Vagina (tissue), 2 donors: ENCODE measurements around the gene ASCL2. TPM values are rescaled to one million over a fixed set of nuclear protein-coding genes. Genes with fewer than 3 reads are reported as not detected.
A peak's percentile ranks its signal among the peaks of the same experiment; 100 is the strongest.

Source experiments
- DNase-seq, 2 donors: peaks; one replicate each; pipeline ENCODE4 v3.0.0-alpha.2; 2017; ENCODE audit errors: extremely low spot score in 2 of 2
- H3K27ac ChIP-seq: fragments of 200-600 bp; sonication (generic); one replicate; pipeline ENCODE4 v1.5.1; 2019
- H3K27me3 ChIP-seq: fragments of 200-600 bp; sonication (generic); one replicate; pipeline ENCODE4 v1.5.1; 2019
- H3K36me3 ChIP-seq, 2 donors: fragments of 200-600 bp; sonication (generic); one replicate each; pipeline ENCODE4 v1.5.1; 2017 to 2019
- H3K4me1 ChIP-seq: fragments of 200-600 bp; sonication (generic); one replicate; pipeline ENCODE4 v1.5.1; 2019
- H3K4me3 ChIP-seq, 2 donors: fragments of 200-600 bp; sonication (generic); 1 replicate in 1 of 2; 2 replicates in 1 of 2; pipeline ENCODE4 v1.5.1; 2016 to 2019
- H3K9me3 ChIP-seq: fragments of 200-600 bp; sonication (generic); one replicate; pipeline ENCODE4 v1.5.1; 2019
- POLR2A ChIP-seq, 2 donors: fragments of 450-650 bp; IDR thresholded peaks; one replicate each; pipeline ENCODE4 v1.6.1; 2017; ENCODE audit warnings: antibody characterized with exemption in 2 of 2, mild to moderate bottlenecking in 2 of 2, moderate library complexity in 2 of 2
- POLR2AphosphoS5 ChIP-seq, 2 donors: sonication (generic); formaldehyde crosslinking; IDR thresholded peaks; one replicate each; pipeline ENCODE4 v1.9.0; 2017; ENCODE audit warnings: antibody characterized with exemption in 2 of 2, mild to moderate bottlenecking in 2 of 2, low read depth in 1 of 2; ENCODE audit not compliant: insufficient read depth in 1 of 2
- intact Hi-C: fragments of 100-400 bp; cut with DNase I; formaldehyde crosslinking; loops from one replicate; pipeline ENCODE4 v1.15.1; 2023
- total RNA-seq: library from RNA; depleted of rRNA; stranded (reverse); fragments of >200 nt; gene quantifications from one replicate; pipeline ENCODE4 v1.2.3, GENCODE V29; 2016
- TF ChIP-seq, protein P1 (sequence below), 3 experiments: fragments of 450-650 bp in 2 of 3; fragments of 200-600 bp in 1 of 3; sonication (generic) in 1 of 3; IDR thresholded peaks; one replicate each; pipeline ENCODE4 v1.5.1; 2017 to 2019; ENCODE audit warnings: antibody characterized with exemption in 3 of 3, mild to moderate bottlenecking in 2 of 3, moderate library complexity in 2 of 3

ASCL2 gene
- total RNA-seq, 1 donor from 2014 or later = 3.7 TPM

DNA sequence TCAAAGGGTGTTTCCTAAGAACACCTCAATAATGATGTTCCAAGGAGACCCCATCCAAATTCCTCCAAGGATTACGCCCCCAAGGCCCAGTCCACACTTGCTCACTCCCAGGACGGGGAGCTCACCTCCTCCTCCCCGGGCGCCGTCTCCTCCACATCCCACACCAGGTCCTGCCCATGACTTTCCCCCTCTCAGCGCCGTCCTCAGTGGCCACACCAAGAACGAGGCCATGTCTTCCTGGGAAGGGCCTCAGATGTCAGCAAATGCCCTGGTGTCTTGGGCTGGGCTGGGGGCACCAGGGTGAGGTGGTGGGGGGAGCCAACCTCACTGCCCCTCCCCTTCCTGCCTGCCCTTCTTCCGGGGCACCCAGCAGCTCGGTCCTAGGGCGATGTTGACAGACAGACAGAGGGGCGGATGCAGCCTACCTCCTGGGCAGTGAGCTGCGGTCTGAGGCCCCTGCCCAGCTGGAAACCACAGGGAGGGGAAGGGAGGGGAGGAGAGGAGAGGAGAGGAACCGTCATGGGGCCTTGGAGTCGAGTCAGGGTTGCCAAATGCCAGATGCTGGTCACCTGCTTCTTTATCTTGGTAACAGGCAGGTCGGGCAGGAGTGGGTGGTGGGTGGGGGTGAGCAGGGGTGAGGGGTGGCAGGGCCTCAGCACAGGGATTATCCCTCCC, 31.4 kb upstream of the ASCL2 start, which contains the start of the genes C11orf21 and TSPAN32:
Gene C11orf21 (minus strand): TSS at position 288 of the 675 bp plus-strand sequence. CDS start 110 bp downstream, at position 178.
Gene TSPAN32 (plus strand): TSS at position 383 of the 675 bp plus-strand sequence. CDS start 137 bp downstream, at position 520.
- Histone ChIP-seq H3K27me3 (no peaks in the 10 kb centered on the region), H3K4me1 (peaks cover 42% of the 10 kb centered on the region), H3K9me3 (no peaks in the 10 kb centered on the region), H3K36me3 (no peaks in the 10 kb centered on the region), H3K27ac (peak within 1 kb of the TSS; percentile 27), H3K4me3 (peak within 1 kb of the TSS in 1 of 2 donors; percentile 24)
- TF ChIP-seq, protein P1, sequence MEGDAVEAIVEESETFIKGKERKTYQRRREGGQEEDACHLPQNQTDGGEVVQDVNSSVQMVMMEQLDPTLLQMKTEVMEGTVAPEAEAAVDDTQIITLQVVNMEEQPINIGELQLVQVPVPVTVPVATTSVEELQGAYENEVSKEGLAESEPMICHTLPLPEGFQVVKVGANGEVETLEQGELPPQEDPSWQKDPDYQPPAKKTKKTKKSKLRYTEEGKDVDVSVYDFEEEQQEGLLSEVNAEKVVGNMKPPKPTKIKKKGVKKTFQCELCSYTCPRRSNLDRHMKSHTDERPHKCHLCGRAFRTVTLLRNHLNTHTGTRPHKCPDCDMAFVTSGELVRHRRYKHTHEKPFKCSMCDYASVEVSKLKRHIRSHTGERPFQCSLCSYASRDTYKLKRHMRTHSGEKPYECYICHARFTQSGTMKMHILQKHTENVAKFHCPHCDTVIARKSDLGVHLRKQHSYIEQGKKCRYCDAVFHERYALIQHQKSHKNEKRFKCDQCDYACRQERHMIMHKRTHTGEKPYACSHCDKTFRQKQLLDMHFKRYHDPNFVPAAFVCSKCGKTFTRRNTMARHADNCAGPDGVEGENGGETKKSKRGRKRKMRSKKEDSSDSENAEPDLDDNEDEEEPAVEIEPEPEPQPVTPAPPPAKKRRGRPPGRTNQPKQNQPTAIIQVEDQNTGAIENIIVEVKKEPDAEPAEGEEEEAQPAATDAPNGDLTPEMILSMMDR (IDR thresholded peaks at IDR 0.05) = no peak
- no peak for TF ChIP-seq POLR2A (IDR thresholded peaks at IDR 0.05)
- TF ChIP-seq POLR2AphosphoS5 (IDR thresholded peaks at IDR 0.05; ENCODE audit: insufficient read depth in 1 of 2, low read depth in 1 of 2) = no peak
- peak; percentile 77 to 93 for DNase-seq
- intact Hi-C loops = loop anchor here (10.0 kb wide), 1 partner anchor 593 kb away; no protein-coding TSS in a partner anchor

DNA sequence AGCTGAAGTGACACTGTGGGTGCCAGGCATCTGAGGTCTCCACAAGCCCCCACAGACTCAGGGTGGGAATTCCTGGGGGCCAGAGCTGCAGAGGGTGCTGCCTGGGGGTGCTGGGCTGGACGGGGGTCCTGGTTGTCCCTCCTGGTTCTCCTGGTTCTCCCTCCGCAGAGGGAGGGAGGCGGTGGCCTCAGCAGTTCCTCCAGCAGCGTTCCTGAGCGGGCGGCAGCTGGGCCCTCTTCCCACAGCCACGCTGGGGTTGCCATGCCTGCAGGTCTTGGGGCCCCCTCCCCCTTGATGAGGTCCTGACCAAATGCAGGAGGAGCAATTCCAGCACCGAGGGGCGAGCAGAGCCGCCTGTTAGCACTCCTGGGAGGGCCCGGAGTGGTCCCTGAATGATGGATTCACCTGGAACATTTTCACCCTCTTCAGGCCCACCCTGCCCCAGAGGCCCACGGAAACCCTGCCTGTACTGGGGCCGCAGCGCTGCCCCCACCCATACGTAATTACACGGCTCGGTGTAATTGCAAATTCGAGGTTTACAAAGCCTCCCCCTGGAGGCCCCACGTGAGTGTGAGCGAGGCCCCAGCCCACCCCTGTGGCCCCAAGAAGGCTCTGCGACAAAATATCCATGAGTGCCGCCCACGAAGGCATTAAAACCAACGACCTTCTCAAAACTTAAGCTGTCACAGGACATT, 30.7 kb upstream of the ASCL2 start:
- intact Hi-C loops = loop anchor here (10.0 kb wide), 1 partner anchor 594 kb away; no protein-coding TSS in a partner anchor
- TF ChIP-seq, protein P1 (IDR thresholded peaks at IDR 0.05) = no peak
- TF ChIP-seq POLR2A (IDR thresholded peaks at IDR 0.05) (no peak), POLR2AphosphoS5 (IDR thresholded peaks at IDR 0.05; ENCODE audit: insufficient read depth in 1 of 2, low read depth in 1 of 2) (no peak)
- no peaks in the 10 kb centered on the region for H3K9me3 ChIP-seq
- no peaks in the 10 kb centered on the region for H3K27me3 ChIP-seq
- H3K4me1 ChIP-seq = peaks cover 35% of the 10 kb centered on the region
- H3K4me3 ChIP-seq = peak overlapping the region in 1 of 2 donors; percentile 24
- H3K36me3 ChIP-seq = no peaks in the 10 kb centered on the region
- peak; percentile 81 to 95 for DNase-seq
- H3K27ac ChIP-seq = no peak overlapping the region

DNA sequence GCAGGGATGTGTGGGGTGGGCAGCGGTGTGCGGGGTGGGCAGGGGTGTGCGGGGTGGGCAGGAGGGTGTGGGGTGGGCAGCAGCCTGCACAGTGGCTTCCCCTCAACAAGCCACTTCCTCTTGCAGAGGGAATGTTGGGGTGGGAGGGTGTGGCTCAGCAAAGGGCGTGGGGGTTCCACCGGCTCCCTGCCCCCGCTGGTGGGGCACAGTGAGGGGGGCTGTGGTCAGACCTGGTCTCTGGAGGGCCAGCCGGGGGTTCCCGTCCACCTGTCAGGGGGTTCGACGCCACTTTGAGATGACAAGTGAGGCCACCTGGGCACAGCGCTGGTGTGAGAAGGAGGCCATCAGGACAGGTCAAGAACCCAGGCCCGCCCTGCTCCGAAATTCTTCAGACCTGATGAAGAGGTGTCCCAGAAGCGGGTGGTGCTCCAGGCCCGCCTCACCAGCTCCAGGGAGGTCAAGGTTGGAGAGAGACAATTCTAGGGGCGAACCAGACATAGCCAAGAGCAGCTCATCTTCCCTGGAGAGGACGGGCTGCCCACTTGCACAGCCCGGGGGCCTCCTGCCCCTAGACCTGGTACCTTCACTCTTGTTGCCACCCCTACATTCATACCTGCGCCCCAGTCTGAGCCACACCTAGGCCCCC, 30.0 kb upstream of the ASCL2 start:
- intact Hi-C loops = loop anchor here (10.0 kb wide), 1 partner anchor 594 kb away; no protein-coding TSS in a partner anchor
- no peak overlapping the region for H3K27ac ChIP-seq
- no peaks in the 10 kb centered on the region for H3K9me3 ChIP-seq
- peak in 1 of 2 donors; percentile 83 for DNase-seq
- TF ChIP-seq POLR2AphosphoS5 (IDR thresholded peaks at IDR 0.05; ENCODE audit: insufficient read depth in 1 of 2, low read depth in 1 of 2) (no peak), POLR2A (IDR thresholded peaks at IDR 0.05) (no peak)
- TF ChIP-seq, protein P1 (IDR thresholded peaks at IDR 0.05) = no peak
- peak overlapping the region in 1 of 2 donors; percentile 24 for H3K4me3 ChIP-seq
- no peaks in the 10 kb centered on the region for H3K36me3 ChIP-seq
- H3K4me1 ChIP-seq = peaks cover 28% of the 10 kb centered on the region
- no peaks in the 10 kb centered on the region for H3K27me3 ChIP-seq

DNA sequence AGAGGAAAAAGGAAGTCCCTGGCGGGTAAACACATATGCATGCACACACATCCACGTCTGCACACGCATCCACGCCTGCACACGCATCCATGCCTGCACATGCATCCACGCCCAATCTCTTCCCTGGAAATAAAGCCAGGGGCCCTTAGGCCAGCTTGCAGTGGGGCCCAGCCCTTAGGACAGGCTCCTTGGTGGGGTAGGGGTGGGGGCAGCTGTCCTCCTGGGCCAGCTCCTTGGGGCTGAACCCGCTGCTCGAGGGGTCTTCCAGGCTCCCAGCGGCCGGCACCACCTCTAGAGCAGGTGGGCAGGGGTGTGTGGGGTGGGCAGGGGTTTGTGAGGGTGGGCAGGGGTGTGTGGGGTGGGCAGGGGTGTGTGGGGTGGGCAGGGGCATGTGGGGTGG, 29.4 kb upstream of the ASCL2 start:
- Histone ChIP-seq H3K4me3 (no peak overlapping the region), H3K27ac (no peak overlapping the region), H3K36me3 (no peaks in the 10 kb centered on the region), H3K4me1 (peaks cover 22% of the 10 kb centered on the region), H3K9me3 (no peaks in the 10 kb centered on the region), H3K27me3 (no peaks in the 10 kb centered on the region)
- TF ChIP-seq, protein P1 (IDR thresholded peaks at IDR 0.05) = no peak
- TF ChIP-seq POLR2A (IDR thresholded peaks at IDR 0.05) (no peak), POLR2AphosphoS5 (IDR thresholded peaks at IDR 0.05; ENCODE audit: insufficient read depth in 1 of 2, low read depth in 1 of 2) (no peak)
- no peak for DNase-seq
- intact Hi-C loops = loop anchor here (10.0 kb wide), 1 partner anchor 595 kb away; no protein-coding TSS in a partner anchor
